ENCODE data around the gene PCDHA10.
"Not testable (repeated sequence)": the region's sequence is repeated elsewhere in the genome, so short reads cannot be mapped to it uniquely, and the experiment has no call there.

The PCDHA10 gene

GRCh38 chr5:140842798-140843733 lies 12.6 kb upstream of the PCDHA10 start:
- no peak for ATAC-seq

DNA sequence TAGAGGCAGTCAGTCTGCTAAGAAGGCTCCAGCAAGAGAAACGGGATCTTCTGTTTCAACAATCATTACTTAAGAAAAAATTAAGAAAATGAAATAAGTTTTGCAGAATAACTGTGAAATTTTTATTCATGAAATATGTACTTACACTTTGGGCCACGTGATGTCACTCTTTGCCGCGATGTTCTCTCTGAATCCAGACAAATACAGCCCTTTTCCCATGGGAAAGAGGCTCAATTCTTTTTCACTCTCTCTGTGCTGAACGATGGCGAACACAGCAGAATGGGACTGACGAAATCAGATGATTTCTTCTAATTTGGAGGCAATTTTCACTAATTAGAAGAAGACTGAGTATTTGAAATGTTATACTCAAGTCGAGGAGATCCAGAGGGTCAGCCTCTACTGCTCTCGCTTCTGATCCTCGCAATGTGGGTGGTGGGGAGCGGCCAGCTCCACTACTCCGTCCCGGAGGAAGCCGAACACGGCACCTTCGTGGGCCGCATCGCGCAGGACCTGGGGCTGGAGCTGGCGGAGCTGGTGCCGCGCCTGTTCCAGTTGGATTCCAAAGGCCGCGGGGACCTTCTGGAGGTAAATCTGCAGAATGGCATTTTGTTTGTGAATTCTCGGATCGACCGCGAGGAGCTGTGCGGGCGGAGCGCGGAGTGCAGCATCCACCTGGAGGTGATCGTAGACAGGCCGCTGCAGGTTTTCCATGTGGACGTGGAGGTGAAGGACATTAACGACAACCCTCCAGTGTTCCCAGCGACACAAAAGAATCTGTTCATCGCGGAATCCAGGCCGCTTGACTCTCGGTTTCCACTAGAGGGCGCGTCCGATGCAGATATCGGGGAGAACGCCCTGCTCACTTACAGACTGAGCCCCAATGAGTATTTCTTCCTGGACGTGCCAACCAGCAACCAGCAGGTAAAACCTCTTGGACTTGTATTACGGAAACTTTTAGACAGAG lies 7.3 kb upstream of the PCDHA10 start, which contains the start of gene PCDHA9:
Gene PCDHA9, plus strand, starts transcription at position 244 of the 964 bp plus-strand sequence. Its CDS starts 114 bp downstream, at position 358.
- ATAC-seq = not testable (repeated sequence)

DNA sequence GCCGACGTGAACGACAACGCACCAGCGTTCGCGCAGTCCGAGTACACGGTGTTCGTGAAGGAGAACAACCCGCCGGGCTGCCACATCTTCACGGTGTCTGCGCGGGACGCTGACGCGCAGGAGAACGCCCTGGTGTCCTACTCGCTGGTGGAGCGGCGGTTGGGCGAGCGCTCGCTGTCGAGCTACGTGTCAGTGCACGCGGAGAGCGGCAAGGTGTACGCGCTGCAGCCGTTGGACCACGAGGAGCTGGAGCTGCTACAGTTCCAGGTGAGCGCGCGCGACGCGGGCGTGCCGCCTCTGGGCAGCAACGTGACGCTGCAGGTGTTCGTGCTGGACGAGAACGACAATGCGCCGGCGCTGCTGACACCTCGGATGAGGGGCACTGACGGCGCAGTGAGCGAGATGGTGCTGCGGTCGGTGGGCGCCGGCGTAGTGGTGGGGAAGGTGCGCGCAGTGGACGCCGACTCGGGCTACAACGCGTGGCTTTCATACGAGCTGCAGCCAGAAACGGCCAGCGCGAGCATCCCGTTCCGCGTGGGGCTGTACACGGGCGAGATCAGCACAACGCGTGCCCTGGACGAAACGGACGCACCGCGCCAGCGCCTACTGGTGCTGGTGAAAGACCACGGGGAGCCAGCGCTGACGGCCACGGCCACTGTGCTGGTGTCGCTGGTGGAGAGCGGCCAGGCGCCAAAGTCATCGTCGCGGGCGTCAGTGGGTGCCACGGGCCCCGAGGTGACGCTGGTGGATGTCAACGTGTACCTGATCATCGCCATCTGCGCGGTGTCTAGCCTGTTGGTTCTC lies 5.7 kb upstream of the PCDHA10 start:
- not testable (repeated sequence) for ATAC-seq

GRCh38 chr5:140857177-140857986 lies 1.7 kb downstream of the PCDHA10 start:
- no peak for ATAC-seq

DNA sequence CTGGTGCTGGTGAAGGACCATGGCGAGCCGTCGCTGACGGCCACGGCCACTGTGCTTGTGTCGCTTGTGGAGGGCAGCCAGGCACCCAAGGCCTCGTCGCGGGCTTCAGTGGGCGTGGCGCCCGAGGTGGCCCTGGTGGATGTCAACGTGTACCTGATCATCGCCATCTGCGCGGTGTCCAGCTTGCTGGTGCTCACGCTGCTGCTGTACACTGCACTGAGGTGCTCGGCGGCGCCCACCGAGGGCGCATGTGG lies 2.2 kb downstream of the PCDHA10 start:
- no peak for ATAC-seq

- ATAC-seq = no peak
Measured at GRCh38 chr5:140862441-140863295, 7.0 kb downstream of the PCDHA10 start.

DNA sequence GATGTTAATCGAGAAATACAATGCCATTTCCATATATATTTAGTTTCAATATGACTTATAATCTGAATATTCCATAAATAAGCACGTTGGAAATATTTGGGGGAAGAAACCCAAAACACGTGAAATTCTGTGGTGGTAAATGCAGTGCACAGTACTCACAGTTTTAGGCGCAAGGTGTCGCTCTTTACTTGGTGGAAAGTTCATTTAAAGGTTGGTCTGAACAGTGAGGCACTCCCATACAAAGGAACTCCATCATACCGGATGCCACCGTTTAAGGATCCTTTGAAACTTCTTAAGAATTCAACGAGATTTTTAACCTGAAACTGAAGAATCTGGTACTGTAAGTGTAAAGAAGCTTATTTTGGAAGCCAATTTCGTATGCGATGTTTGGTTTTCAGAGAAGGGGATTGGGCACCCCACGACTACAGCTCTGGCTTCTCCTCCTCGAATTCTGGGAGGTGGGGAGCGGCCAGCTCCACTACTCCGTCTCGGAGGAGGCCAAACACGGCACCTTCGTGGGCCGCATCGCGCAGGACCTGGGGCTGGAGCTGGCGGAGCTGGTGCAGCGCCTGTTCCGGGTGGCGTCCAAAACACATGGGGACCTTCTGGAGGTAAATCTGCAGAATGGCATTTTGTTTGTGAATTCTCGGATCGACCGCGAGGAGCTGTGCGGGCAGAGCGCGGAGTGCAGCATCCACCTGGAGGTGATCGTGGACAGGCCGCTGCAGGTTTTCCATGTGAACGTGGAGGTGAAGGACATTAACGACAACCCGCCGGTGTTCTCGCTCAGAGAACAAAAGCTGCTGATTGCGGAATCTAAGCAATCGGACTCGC lies 13.2 kb downstream of the PCDHA10 start, which contains the start of gene PCDHA11:
Gene PCDHA11, plus strand, starts transcription at position 237 of the 834 bp plus-strand sequence. Its CDS starts 147 bp downstream, at position 384.
- ATAC-seq = no peak

GRCh38 chr5:140869555-140869886 lies 13.8 kb downstream of the PCDHA10 start:
- ATAC-seq = no peak

DNA sequence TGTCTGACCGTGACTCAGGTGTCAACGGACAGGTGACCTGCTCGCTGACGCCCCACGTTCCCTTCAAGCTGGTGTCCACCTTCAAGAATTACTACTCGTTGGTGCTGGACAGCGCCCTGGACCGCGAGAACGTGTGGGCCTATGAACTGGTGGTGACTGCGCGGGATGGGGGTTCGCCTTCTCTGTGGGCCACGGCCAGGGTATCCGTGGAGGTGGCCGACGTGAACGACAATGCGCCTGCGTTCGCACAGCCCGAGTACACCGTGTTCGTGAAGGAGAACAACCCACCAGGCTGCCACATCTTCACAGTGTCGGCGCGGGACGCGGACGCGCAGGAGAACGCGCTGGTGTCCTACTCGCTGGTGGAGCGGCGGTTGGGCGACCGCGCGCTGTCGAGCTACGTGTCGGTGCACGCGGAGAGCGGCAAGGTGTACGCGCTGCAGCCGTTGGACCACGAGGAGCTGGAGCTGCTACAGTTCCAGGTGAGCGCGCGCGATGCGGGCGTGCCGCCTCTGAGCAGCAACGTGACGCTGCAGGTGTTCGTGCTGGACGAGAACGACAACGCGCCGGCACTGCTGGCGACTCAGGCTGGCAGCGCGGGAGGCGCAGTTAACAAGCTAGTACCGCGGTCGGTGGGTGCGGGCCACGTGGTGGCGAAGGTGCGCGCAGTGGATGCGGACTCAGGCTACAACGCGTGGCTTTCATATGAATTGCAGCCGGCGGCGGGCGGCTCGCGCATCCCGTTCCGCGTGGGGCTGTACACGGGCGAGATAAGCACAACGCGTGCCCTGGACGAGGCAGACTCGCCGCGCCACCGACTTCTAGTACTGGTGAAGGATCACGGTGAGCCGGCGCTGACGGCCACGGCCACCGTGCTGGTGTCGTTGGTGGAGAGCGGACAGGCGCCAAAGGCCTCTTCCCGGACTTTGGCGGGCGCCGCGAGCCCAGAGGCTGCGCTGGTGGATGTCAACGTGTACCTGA lies 14.8 kb downstream of the PCDHA10 start:
- no peak for ATAC-seq

DNA sequence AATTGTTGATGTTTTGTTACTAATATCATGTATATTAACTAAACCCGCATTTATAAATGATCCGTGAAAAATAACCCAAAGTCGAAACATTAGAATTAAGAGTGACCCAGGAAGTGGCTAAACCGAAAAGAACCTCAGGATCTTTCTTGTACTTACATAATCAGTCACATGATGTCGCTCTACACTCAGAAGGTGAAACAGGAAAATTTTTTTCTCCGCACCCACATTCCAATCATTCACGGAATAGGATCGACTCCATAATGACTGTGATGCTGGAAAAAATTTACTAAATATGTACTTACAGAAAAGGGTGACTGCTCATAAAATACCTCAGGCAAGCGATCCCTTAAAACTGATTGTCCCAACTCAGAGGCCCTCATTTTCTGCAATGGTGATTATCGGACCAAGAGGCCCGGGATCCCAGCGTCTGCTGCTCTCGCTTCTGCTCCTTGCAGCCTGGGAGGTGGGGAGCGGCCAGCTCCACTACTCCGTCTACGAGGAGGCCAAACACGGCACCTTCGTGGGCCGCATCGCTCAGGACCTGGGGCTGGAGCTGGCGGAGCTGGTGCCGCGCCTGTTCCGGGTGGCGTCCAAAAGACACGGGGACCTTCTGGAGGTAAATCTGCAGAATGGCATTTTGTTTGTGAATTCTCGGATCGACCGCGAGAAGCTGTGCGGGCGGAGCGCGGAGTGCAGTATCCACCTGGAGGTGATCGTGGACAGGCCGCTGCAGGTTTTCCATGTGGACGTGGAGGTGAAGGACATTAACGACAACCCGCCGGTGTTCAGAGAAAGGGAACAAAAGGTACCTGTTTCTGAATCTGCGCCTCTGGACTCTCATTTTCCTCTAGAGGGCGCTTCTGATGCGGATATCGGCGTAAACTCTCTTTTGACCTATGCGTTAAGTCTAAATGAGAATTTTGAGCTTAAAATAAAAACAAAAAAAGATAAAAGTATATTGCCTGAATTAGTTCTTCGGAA lies 19.7 kb downstream of the PCDHA10 start, which contains the start of gene PCDHA12:
Gene PCDHA12, plus strand, starts transcription at position 224 of the 981 bp plus-strand sequence. Its CDS starts 165 bp downstream, at position 389.
- no peak for ATAC-seq

GRCh38 chr5:140876541-140877261 lies 21.0 kb downstream of the PCDHA10 start:
- ATAC-seq = not testable (repeated sequence)

GRCh38 chr5:140877262-140877581 lies 21.5 kb downstream of the PCDHA10 start:
- ATAC-seq = no peak

- ATAC-seq = no peak
Measured at GRCh38 chr5:140881889-140882590, 26.3 kb downstream of the PCDHA10 start, which contains the start of gene PCDHA13. TSS of gene PCDHA13 (plus strand) at chr5:140882124. CDS start at chr5:140882269, 145 bp downstream.

- ATAC-seq = no peak
Measured at GRCh38 chr5:140882591-140882899, 26.8 kb downstream of the PCDHA10 start.

- no peak for ATAC-seq
Measured at GRCh38 chr5:140883373-140883772, 27.7 kb downstream of the PCDHA10 start.
